HEK293 (cell line): ENCODE measurements around the gene TNIK.

Experiments used
- BCL11B ChIP-seq: fragments of 450-650 bp; formaldehyde crosslinking; IDR thresholded peaks from 2 replicates; pipeline ENCODE4 v1.5.1; 2016; ENCODE audit warnings: low read depth, missing biosample characterization, missing genetic modification characterization
- KLF16 ChIP-seq: fragments of 450-650 bp; formaldehyde crosslinking; IDR thresholded peaks from 2 replicates; pipeline ENCODE4 v1.5.1; 2017; ENCODE audit warnings: missing biosample characterization, missing genetic modification characterization
- KLF8 ChIP-seq: fragments of 450-650 bp; formaldehyde crosslinking; IDR thresholded peaks from 2 replicates; pipeline ENCODE4 v1.5.1; 2016; ENCODE audit warnings: missing biosample characterization, missing genetic modification characterization
- MYNN ChIP-seq: fragments of 450-650 bp; formaldehyde crosslinking; IDR thresholded peaks from 2 replicates; pipeline ENCODE4 v1.5.1; 2016; ENCODE audit warnings: missing biosample characterization, missing genetic modification characterization, borderline replicate concordance
- SP2 ChIP-seq: fragments of 450-650 bp; formaldehyde crosslinking; IDR thresholded peaks from 2 replicates; pipeline ENCODE4 v1.5.1; 2016; ENCODE audit warnings: missing biosample characterization, missing genetic modification characterization
- ZBTB1 ChIP-seq: fragments of 450-650 bp; formaldehyde crosslinking; IDR thresholded peaks from 2 replicates; pipeline ENCODE4 v1.5.1; 2016; ENCODE audit warnings: missing biosample characterization, missing genetic modification characterization
- ZBTB7A ChIP-seq: fragments of 450-650 bp; formaldehyde crosslinking; IDR thresholded peaks from 2 replicates; pipeline ENCODE4 v1.5.1; 2016; ENCODE audit warnings: low read depth, missing biosample characterization, missing genetic modification characterization
- ZNF660 ChIP-seq: fragments of 450-650 bp; IDR thresholded peaks from 2 replicates; pipeline ENCODE4 v1.5.1; 2018; ENCODE audit warnings: missing biosample characterization, mild to moderate bottlenecking, missing genetic modification characterization
- ZNF777 ChIP-seq: fragments of 450-650 bp; formaldehyde crosslinking; IDR thresholded peaks from 2 replicates; pipeline ENCODE4 v1.5.1; 2017; ENCODE audit warnings: missing biosample characterization, missing genetic modification characterization, borderline replicate concordance
- ZNF830 ChIP-seq: fragments of 450-650 bp; IDR thresholded peaks from 2 replicates; pipeline ENCODE4 v1.5.0; 2018; ENCODE audit warnings: missing biosample characterization, missing genetic modification characterization, low read depth, mild to moderate bottlenecking, moderate library complexity
- ZSCAN16 ChIP-seq: fragments of 450-650 bp; formaldehyde crosslinking; IDR thresholded peaks from 2 replicates; pipeline ENCODE4 v1.5.1; 2016; ENCODE audit warnings: missing biosample characterization, missing genetic modification characterization
- ZXDB ChIP-seq: fragments of 450-650 bp; formaldehyde crosslinking; IDR thresholded peaks from 2 replicates; pipeline ENCODE4 v1.5.1; 2016; ENCODE audit warnings: missing biosample characterization, missing genetic modification characterization
- TF ChIP-seq, protein P1 (sequence below): fragments of 450-650 bp; formaldehyde crosslinking; IDR thresholded peaks from 2 replicates; pipeline ENCODE4 v1.5.1; 2016; ENCODE audit warnings: missing biosample characterization, missing genetic modification characterization
- TF ChIP-seq, protein P2 (sequence below): fragments of 450-650 bp; formaldehyde crosslinking; IDR thresholded peaks from 2 replicates; pipeline ENCODE4 v1.5.1; 2016; ENCODE audit warnings: missing biosample characterization, missing genetic modification characterization, borderline replicate concordance

DNA sequence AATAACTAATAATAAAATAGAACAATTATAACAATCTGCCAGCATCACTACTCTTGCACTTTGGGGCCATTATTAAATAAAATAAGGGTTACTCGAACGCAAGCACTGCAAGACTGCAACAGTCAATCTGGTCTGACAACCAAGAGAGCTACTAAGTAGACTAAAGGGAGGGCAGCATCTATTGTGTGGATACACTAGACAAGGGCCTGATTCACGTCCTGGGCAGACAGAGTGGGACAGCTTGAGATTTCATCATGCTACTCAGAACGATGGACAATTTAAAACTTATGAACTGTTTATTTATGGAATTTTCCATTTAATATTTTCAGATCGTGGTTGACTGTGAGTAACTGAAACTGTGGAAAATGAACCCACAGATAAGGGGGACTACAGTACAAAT lies 39.5 kb downstream of the TNIK start:
- no peak for TF ChIP-seq BCL11B
- TF ChIP-seq, protein P1, sequence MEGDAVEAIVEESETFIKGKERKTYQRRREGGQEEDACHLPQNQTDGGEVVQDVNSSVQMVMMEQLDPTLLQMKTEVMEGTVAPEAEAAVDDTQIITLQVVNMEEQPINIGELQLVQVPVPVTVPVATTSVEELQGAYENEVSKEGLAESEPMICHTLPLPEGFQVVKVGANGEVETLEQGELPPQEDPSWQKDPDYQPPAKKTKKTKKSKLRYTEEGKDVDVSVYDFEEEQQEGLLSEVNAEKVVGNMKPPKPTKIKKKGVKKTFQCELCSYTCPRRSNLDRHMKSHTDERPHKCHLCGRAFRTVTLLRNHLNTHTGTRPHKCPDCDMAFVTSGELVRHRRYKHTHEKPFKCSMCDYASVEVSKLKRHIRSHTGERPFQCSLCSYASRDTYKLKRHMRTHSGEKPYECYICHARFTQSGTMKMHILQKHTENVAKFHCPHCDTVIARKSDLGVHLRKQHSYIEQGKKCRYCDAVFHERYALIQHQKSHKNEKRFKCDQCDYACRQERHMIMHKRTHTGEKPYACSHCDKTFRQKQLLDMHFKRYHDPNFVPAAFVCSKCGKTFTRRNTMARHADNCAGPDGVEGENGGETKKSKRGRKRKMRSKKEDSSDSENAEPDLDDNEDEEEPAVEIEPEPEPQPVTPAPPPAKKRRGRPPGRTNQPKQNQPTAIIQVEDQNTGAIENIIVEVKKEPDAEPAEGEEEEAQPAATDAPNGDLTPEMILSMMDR, result no peak
- TF ChIP-seq ZBTB7A (tag by site-specific recombination), result no peak
- no peak for TF ChIP-seq ZXDB (tag by site-specific recombination)
- no peak for TF ChIP-seq ZSCAN16 (tag by site-specific recombination)
- no peak for TF ChIP-seq KLF16 (tag by site-specific recombination)
- no peak for TF ChIP-seq ZBTB1 (tag by site-specific recombination)
- TF ChIP-seq ZNF830 (tag by site-specific recombination), result no peak
- TF ChIP-seq MYNN, result no peak
- no peak for TF ChIP-seq KLF8 (tag by site-specific recombination)
- TF ChIP-seq SP2 (tag by site-specific recombination), result no peak
- TF ChIP-seq, protein P2, sequence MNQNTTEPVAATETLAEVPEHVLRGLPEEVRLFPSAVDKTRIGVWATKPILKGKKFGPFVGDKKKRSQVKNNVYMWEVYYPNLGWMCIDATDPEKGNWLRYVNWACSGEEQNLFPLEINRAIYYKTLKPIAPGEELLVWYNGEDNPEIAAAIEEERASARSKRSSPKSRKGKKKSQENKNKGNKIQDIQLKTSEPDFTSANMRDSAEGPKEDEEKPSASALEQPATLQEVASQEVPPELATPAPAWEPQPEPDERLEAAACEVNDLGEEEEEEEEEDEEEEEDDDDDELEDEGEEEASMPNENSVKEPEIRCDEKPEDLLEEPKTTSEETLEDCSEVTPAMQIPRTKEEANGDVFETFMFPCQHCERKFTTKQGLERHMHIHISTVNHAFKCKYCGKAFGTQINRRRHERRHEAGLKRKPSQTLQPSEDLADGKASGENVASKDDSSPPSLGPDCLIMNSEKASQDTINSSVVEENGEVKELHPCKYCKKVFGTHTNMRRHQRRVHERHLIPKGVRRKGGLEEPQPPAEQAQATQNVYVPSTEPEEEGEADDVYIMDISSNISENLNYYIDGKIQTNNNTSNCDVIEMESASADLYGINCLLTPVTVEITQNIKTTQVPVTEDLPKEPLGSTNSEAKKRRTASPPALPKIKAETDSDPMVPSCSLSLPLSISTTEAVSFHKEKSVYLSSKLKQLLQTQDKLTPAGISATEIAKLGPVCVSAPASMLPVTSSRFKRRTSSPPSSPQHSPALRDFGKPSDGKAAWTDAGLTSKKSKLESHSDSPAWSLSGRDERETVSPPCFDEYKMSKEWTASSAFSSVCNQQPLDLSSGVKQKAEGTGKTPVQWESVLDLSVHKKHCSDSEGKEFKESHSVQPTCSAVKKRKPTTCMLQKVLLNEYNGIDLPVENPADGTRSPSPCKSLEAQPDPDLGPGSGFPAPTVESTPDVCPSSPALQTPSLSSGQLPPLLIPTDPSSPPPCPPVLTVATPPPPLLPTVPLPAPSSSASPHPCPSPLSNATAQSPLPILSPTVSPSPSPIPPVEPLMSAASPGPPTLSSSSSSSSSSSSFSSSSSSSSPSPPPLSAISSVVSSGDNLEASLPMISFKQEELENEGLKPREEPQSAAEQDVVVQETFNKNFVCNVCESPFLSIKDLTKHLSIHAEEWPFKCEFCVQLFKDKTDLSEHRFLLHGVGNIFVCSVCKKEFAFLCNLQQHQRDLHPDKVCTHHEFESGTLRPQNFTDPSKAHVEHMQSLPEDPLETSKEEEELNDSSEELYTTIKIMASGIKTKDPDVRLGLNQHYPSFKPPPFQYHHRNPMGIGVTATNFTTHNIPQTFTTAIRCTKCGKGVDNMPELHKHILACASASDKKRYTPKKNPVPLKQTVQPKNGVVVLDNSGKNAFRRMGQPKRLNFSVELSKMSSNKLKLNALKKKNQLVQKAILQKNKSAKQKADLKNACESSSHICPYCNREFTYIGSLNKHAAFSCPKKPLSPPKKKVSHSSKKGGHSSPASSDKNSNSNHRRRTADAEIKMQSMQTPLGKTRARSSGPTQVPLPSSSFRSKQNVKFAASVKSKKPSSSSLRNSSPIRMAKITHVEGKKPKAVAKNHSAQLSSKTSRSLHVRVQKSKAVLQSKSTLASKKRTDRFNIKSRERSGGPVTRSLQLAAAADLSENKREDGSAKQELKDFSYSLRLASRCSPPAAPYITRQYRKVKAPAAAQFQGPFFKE (tag by site-specific recombination), result no peak
- no peak for TF ChIP-seq ZNF777
- TF ChIP-seq ZNF660 (tag by site-specific recombination), result no peak
